ENCODE data around the gene ZNF618.
"Not testable (repeated sequence)": the region's sequence is repeated elsewhere in the genome, so short reads cannot be mapped to it uniquely, and the experiment has no call there.

The ZNF618 gene

DNA sequence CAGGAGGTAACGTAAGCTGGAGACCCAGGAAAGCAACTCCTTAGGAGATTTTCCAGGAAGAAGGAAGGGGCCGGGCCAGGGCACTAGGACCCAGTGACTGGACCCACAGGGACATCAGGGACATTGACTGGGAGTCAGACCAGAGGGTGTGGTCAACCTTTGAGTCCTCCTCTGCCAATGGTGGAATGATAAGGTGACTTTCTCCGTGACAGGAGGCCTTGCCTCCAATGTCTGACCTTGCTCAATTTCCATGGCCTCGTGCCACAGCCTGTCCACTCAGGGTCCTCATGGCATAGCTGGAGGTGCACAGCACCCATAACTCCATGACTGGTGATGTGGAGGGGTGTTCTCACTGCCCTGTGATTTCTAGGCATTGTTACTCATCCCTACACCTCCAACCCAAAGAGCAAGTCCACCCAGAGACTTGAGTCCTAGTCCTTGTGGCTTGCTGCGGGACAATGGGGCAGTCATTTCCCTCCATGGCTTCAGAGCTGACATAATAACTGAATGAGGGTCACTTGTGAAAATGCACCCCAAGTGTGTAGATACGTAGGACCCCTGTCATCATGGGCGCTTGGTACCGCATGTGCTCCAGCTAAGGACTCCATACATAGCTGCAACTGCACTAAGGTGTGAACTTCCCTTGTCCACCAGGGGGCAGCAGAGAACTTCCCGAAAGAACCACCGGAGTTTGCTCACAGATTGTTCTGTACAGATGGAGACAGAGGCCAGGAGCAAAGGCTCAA, 206.1 kb downstream of the ZNF618 start:
- no peak overlapping the region for H3K4me3 ChIP-seq (ENCODE audit: low read depth, low read length)
- H3K36me3 ChIP-seq (ENCODE audit: control insufficient read depth, insufficient read depth, low read length) = no peaks in the 10 kb centered on the region
- no peaks in the 10 kb centered on the region for H3K4me1 ChIP-seq (ENCODE audit: control insufficient read depth, insufficient read depth, low read length)
- no peak overlapping the region for H3K9ac ChIP-seq (ENCODE audit: low read length)
- H3K27me3 ChIP-seq (ENCODE audit: control insufficient read depth, insufficient read depth, low read length) = peaks cover 4% of the 10 kb centered on the region; the same call in 1 of the 2 replicates
- no peaks in the 10 kb centered on the region for H3K9me3 ChIP-seq (ENCODE audit: control insufficient read depth, insufficient read depth, low read depth, low read length)
- no peak overlapping the region for H3K27ac ChIP-seq (ENCODE audit: low read depth, low read length)

- H3K9ac ChIP-seq (ENCODE audit: low read length); H3K36me3 ChIP-seq (ENCODE audit: control insufficient read depth, insufficient read depth, low read length); H3K27ac ChIP-seq (ENCODE audit: low read depth, low read length); H3K27me3 ChIP-seq (ENCODE audit: control insufficient read depth, insufficient read depth, low read length); H3K4me3 ChIP-seq (ENCODE audit: low read depth, low read length); H3K4me1 ChIP-seq (ENCODE audit: control insufficient read depth, insufficient read depth, low read length); H3K9me3 ChIP-seq (ENCODE audit: control insufficient read depth, insufficient read depth, low read depth, low read length): not testable (repeated sequence)
These were observed 206.8 kb downstream of the ZNF618 start for GRCh38 chr9:114082763-114083412.

GRCh38 chr9:114083666-114084065, 207.6 kb downstream of the ZNF618 start:
- Histone ChIP-seq H3K27ac (ENCODE audit: low read depth, low read length) (no peak overlapping the region), H3K4me1 (ENCODE audit: control insufficient read depth, insufficient read depth, low read length) (no peaks in the 10 kb centered on the region), H3K27me3 (ENCODE audit: control insufficient read depth, insufficient read depth, low read length) (peaks cover 4% of the 10 kb centered on the region; the same call in 1 of the 2 replicates), H3K4me3 (ENCODE audit: low read depth, low read length) (no peak overlapping the region), H3K9me3 (ENCODE audit: control insufficient read depth, insufficient read depth, low read depth, low read length) (no peaks in the 10 kb centered on the region), H3K9ac (ENCODE audit: low read length) (no peak overlapping the region), H3K36me3 (ENCODE audit: control insufficient read depth, insufficient read depth, low read length) (no peaks in the 10 kb centered on the region)

- Histone ChIP-seq H3K9me3 (ENCODE audit: control insufficient read depth, insufficient read depth, low read depth, low read length) (no peaks in the 10 kb centered on the region), H3K9ac (ENCODE audit: low read length) (no peak overlapping the region), H3K4me3 (ENCODE audit: low read depth, low read length) (no peak overlapping the region), H3K27ac (ENCODE audit: low read depth, low read length) (no peak overlapping the region), H3K36me3 (ENCODE audit: control insufficient read depth, insufficient read depth, low read length) (no peaks in the 10 kb centered on the region), H3K27me3 (ENCODE audit: control insufficient read depth, insufficient read depth, low read length) (peaks cover 4% of the 10 kb centered on the region; the same call in 1 of the 2 replicates), H3K4me1 (ENCODE audit: control insufficient read depth, insufficient read depth, low read length) (no peaks in the 10 kb centered on the region)
These were observed 208.4 kb downstream of the ZNF618 start for GRCh38 chr9:114084282-114085073.

DNA sequence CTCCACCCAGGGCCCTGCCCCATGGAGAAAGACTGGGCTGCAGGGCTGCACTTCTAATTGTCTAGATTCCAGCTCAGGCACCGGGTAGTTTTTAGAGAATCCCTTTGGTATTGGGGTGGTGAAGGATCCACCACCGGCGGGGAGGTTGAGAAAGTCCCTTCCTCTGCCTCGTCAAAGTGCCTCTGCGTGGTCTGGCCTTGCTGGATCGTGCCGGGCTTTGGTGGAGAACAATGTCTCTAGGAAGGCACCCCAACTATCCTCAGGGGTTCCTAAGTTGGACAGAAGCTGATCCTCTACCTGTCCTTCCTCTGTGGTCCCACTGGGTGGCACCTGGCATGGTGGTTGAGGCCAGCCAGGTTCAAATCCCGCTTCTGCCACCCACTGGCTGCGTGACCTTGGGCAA, 209.3 kb downstream of the ZNF618 start:
- H3K27me3 ChIP-seq (ENCODE audit: control insufficient read depth, insufficient read depth, low read length) = peaks cover 4% of the 10 kb centered on the region; the same call in 1 of the 2 replicates
- no peak overlapping the region for H3K9ac ChIP-seq (ENCODE audit: low read length)
- H3K9me3 ChIP-seq (ENCODE audit: control insufficient read depth, insufficient read depth, low read depth, low read length) = no peaks in the 10 kb centered on the region
- no peak overlapping the region for H3K27ac ChIP-seq (ENCODE audit: low read depth, low read length)
- H3K4me1 ChIP-seq (ENCODE audit: control insufficient read depth, insufficient read depth, low read length) = no peaks in the 10 kb centered on the region
- no peak overlapping the region for H3K4me3 ChIP-seq (ENCODE audit: low read depth, low read length)
- H3K36me3 ChIP-seq (ENCODE audit: control insufficient read depth, insufficient read depth, low read length) = no peaks in the 10 kb centered on the region

DNA sequence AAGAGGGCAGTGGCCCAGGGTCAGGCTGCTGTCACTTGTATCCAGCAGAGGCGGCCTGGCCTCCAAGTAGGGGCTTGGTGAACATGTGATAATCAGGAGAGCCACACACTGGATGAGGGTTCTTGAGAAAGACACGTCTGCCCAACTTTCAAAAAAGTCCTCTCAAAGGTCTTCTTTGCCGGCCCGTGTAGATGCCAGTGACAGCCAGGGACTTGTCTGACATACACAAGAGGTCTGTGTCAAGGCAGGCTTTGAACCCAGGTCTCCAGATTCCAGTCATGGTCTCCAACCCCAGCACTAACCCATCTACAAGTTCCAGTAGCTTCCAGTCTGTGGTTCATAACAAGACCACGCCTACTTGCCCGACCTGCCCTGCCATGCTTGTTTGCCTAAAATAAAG, 209.9 kb downstream of the ZNF618 start:
- no peak overlapping the region for H3K27ac ChIP-seq (ENCODE audit: low read depth, low read length)
- no peaks in the 10 kb centered on the region for H3K36me3 ChIP-seq (ENCODE audit: control insufficient read depth, insufficient read depth, low read length)
- H3K9ac ChIP-seq (ENCODE audit: low read length) = no peak overlapping the region
- H3K4me3 ChIP-seq (ENCODE audit: low read depth, low read length) = no peak overlapping the region
- H3K4me1 ChIP-seq (ENCODE audit: control insufficient read depth, insufficient read depth, low read length) = no peaks in the 10 kb centered on the region
- peaks cover 4% of the 10 kb centered on the region; the same call in 1 of the 2 replicates for H3K27me3 ChIP-seq (ENCODE audit: control insufficient read depth, insufficient read depth, low read length)
- no peaks in the 10 kb centered on the region for H3K9me3 ChIP-seq (ENCODE audit: control insufficient read depth, insufficient read depth, low read depth, low read length)

DNA sequence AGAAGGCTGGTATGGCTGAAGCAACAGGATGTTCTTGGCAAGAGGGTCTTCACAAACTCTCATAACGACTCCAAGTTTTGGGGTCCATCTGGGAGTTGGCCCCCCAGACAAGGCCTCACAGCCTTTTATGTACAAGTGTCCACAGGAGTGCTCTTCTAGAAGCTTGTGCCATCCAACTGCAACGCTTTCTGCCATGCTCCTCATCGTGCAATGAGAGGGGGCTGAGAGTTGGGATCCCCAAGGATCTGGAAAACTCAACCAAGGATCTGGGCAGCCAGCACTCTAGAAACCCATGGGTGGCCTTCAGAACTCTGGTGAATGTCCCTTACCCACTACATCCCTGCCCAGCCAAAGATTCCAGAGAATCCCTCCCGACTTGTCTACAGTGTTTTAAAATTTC, 210.5 kb downstream of the ZNF618 start:
- no peaks in the 10 kb centered on the region for H3K36me3 ChIP-seq (ENCODE audit: control insufficient read depth, insufficient read depth, low read length)
- H3K27me3 ChIP-seq (ENCODE audit: control insufficient read depth, insufficient read depth, low read length) = peaks cover 4% of the 10 kb centered on the region; the same call in 1 of the 2 replicates
- no peaks in the 10 kb centered on the region for H3K9me3 ChIP-seq (ENCODE audit: control insufficient read depth, insufficient read depth, low read depth, low read length)
- no peak overlapping the region for H3K4me3 ChIP-seq (ENCODE audit: low read depth, low read length)
- no peak overlapping the region for H3K9ac ChIP-seq (ENCODE audit: low read length)
- no peaks in the 10 kb centered on the region for H3K4me1 ChIP-seq (ENCODE audit: control insufficient read depth, insufficient read depth, low read length)
- no peak overlapping the region for H3K27ac ChIP-seq (ENCODE audit: low read depth, low read length)

- H3K9ac ChIP-seq (ENCODE audit: low read length) = no peak overlapping the region
- no peaks in the 10 kb centered on the region for H3K4me1 ChIP-seq (ENCODE audit: control insufficient read depth, insufficient read depth, low read length)
- peaks cover 4% of the 10 kb centered on the region; the same call in 1 of the 2 replicates for H3K27me3 ChIP-seq (ENCODE audit: control insufficient read depth, insufficient read depth, low read length)
- H3K4me3 ChIP-seq (ENCODE audit: low read depth, low read length) = no peak overlapping the region
- no peaks in the 10 kb centered on the region for H3K9me3 ChIP-seq (ENCODE audit: control insufficient read depth, insufficient read depth, low read depth, low read length)
- H3K36me3 ChIP-seq (ENCODE audit: control insufficient read depth, insufficient read depth, low read length) = no peaks in the 10 kb centered on the region
- H3K27ac ChIP-seq (ENCODE audit: low read depth, low read length) = no peak overlapping the region
These were observed 211.6 kb downstream of the ZNF618 start for GRCh38 chr9:114087721-114088120.

- H3K4me1 ChIP-seq (ENCODE audit: control insufficient read depth, insufficient read depth, low read length) = no peaks in the 10 kb centered on the region
- H3K9ac ChIP-seq (ENCODE audit: low read length) = no peak overlapping the region
- no peaks in the 10 kb centered on the region; the same call in 1 of the 2 replicates for H3K36me3 ChIP-seq (ENCODE audit: control insufficient read depth, insufficient read depth, low read length)
- H3K4me3 ChIP-seq (ENCODE audit: low read depth, low read length) = no peak overlapping the region
- H3K27ac ChIP-seq (ENCODE audit: low read depth, low read length) = no peak overlapping the region
- peaks cover 4% of the 10 kb centered on the region; the same call in 1 of the 2 replicates for H3K27me3 ChIP-seq (ENCODE audit: control insufficient read depth, insufficient read depth, low read length)
- H3K9me3 ChIP-seq (ENCODE audit: control insufficient read depth, insufficient read depth, low read depth, low read length) = no peaks in the 10 kb centered on the region
These were observed 212.6 kb downstream of the ZNF618 start for GRCh38 chr9:114088571-114089170.

DNA sequence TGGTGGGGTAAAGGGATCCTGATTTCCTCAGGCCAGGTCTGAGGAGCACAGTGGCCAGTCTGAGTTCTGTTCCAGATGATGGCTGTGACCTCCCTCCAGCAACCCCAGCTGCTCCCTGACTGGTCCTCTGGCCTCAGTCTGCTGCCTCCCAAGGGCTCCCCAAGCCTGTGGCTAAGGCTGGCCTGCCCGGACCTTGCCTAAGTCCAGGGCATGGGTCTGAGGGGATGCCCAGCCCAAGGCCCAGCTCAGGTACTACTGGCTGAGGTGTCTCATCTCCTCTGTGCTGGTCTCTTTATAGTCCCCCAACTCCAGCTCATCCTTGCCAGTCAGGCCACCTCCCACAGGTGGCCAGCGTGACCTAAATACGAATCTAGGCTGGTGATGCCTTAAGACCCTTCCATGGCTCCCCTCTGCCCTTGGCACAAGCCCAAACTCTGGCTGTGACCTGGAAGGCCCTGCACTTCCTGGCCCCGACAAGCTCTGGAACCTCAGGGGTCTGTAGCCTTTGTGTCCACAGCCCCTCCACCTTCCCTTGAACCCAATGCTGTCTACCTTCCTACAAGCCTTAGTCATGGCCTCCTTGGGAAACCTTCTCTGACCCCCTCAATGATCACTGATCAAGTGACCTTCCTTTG, 213.2 kb downstream of the ZNF618 start:
- no peaks in the 10 kb centered on the region; the same call in 1 of the 2 replicates for H3K36me3 ChIP-seq (ENCODE audit: control insufficient read depth, insufficient read depth, low read length)
- no peaks in the 10 kb centered on the region for H3K4me1 ChIP-seq (ENCODE audit: control insufficient read depth, insufficient read depth, low read length)
- H3K9ac ChIP-seq (ENCODE audit: low read length) = no peak overlapping the region
- no peaks in the 10 kb centered on the region for H3K9me3 ChIP-seq (ENCODE audit: control insufficient read depth, insufficient read depth, low read depth, low read length)
- no peak overlapping the region for H3K27ac ChIP-seq (ENCODE audit: low read depth, low read length)
- peaks cover 4% of the 10 kb centered on the region; the same call in 1 of the 2 replicates for H3K27me3 ChIP-seq (ENCODE audit: control insufficient read depth, insufficient read depth, low read length)
- no peak overlapping the region for H3K4me3 ChIP-seq (ENCODE audit: low read depth, low read length)
